ENCODE measurements around the gene ULK4. TPM values are rescaled to one million over a fixed set of nuclear protein-coding genes. Genes with fewer than 3 reads are reported as not detected.
"Not testable (repeated sequence)": the region's sequence is repeated elsewhere in the genome, so short reads cannot be mapped to it uniquely, and the experiment has no call there.

ULK4 gene
- total and polyA plus RNA-seq, 2 of the 8 experiments (the other 6 are each of a cell fraction or from before 2014, with no cell fraction given), result 3.0 to 10.8 TPM

DNA sequence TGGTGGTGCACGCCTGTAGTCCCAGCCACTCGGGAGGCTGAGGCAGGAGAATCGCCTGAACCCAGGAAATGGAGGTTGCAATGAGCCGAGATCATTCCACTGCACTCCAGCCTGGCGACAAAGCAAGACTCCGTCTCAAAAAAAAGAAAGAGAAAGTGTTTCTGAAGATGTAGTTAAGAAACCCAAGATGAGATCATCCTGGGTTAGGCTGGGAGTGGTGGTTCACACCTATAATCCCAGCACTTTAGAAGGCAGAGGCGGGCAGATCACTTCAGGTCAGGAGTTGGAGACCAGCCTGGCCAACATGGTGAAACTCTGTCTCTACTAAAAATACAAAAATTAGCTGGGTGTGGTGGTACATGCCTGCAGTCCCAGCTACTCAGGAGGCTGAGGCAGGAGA lies 286.8 kb downstream of the ULK4 start:
- H4K20me1 ChIP-seq (replicated peaks in 1 of 2; ENCODE audit: control insufficient read depth in 1 of 2, insufficient read depth in 2 of 2, low read length in 2 of 2); H3K14ac ChIP-seq (ENCODE audit: insufficient read length); H2BK5ac ChIP-seq (ENCODE audit: low read depth, low read length); H3K4me1 ChIP-seq (replicated peaks in 1 of 4; ENCODE audit: control insufficient read depth in 3 of 4, insufficient read depth in 4 of 4, low read length in 3 of 4); DNase-seq (ENCODE audit: low read depth in 1 of 2, low spot score in 2 of 2); H4K5ac ChIP-seq (ENCODE audit: insufficient read length, low read depth, low read length); CTCF ChIA-PET (ENCODE audit: partially characterized antibody); H3K56ac ChIP-seq (replicated peaks; ENCODE audit: insufficient read length, low read depth, low read length); H3K27me3 ChIP-seq (replicated peaks in 1 of 4; ENCODE audit: control insufficient read depth in 3 of 4, extremely low read depth in 1 of 4, insufficient read depth in 3 of 4, low read length in 3 of 4); H4K8ac ChIP-seq (ENCODE audit: extremely low read depth, insufficient read depth, low read length); H3K23ac ChIP-seq (ENCODE audit: insufficient read length); H3K23me2 ChIP-seq (ENCODE audit: low read depth, low read length); H2BK12ac ChIP-seq (ENCODE audit: low read depth, low read length); H2BK120ac ChIP-seq (replicated peaks; ENCODE audit: low read depth, low read length); H3K4ac ChIP-seq (replicated peaks; ENCODE audit: insufficient read length, low read depth, low read length); POLR2A ChIA-PET (ENCODE audit: partially characterized antibody); H3K27ac ChIP-seq (ENCODE audit: low read depth, low read length); H3K9me3 ChIP-seq (ENCODE audit: insufficient read depth in 2 of 2, low read depth in 1 of 2, low read length in 1 of 2); H3K9ac ChIP-seq (replicated peaks in 1 of 4; ENCODE audit: extremely low read depth in 1 of 4, low read depth in 3 of 4, low read length in 3 of 4); H4K91ac ChIP-seq (replicated peaks; ENCODE audit: insufficient read length, low read length); H2BK15ac ChIP-seq (ENCODE audit: low read length); H3K79me2 ChIP-seq (ENCODE audit: control insufficient read depth in 1 of 2, insufficient read depth in 2 of 2, low read length in 2 of 2); H3K4me3 ChIP-seq (ENCODE audit: extremely low read depth in 1 of 4, insufficient read depth in 2 of 4, low read depth in 3 of 4, low read length in 4 of 4); H3K79me1 ChIP-seq (ENCODE audit: low read depth, low read length); H3K36me3 ChIP-seq (ENCODE audit: control insufficient read depth in 2 of 4, insufficient read depth in 4 of 4, low read length in 3 of 4); H3K4me2 ChIP-seq (ENCODE audit: insufficient read depth in 1 of 2, low read depth in 2 of 2, low read length in 2 of 2); H2AFZ ChIP-seq (ENCODE audit: low read length); H2BK20ac ChIP-seq (ENCODE audit: low read length); H2AK5ac ChIP-seq (ENCODE audit: low read depth, low read length); FAIRE-seq; H3K18ac ChIP-seq (ENCODE audit: extremely low read depth, low read length): not testable (repeated sequence)
- 83% methylated on average over 7 of the region's 7 CpGs; no CpG with 5 or more reads in 1 of the 2 experiments for WGBS, 2 experiments (ENCODE audit: extremely low coverage in 1 of 2, insufficient coverage in 1 of 2, insufficient read length in 1 of 2, insufficient replicate concordance in 2 of 2, low coverage in 1 of 2, low lambda C conversion rate in 2 of 2, missing lambda C conversion rate in 1 of 2)

Measured in H1 (cell line).